Stimulated activated CD8-positive, alpha-beta memory T cell treated with anti-CD3 and anti-CD28 coated beads, Interleukin-2, amount 100 ng/mL, for 1 hour (primary cell): ENCODE data around the gene OR6S1.
"Not testable (repeated sequence)": the region's sequence is repeated elsewhere in the genome, so short reads cannot be mapped to it uniquely, and the experiment has no call there.

ENCODE experiments used
- DNase-seq, 2 donors: peaks; one replicate each; pipeline ENCODE4 v3.0.0-alpha.2; 2020; ENCODE audit warnings: low read depth in 2 of 2

OR6S1 gene

GRCh38 chr14:20668969-20669368 lies 27.5 kb upstream of the OR6S1 start:
- no peak for DNase-seq

DNA sequence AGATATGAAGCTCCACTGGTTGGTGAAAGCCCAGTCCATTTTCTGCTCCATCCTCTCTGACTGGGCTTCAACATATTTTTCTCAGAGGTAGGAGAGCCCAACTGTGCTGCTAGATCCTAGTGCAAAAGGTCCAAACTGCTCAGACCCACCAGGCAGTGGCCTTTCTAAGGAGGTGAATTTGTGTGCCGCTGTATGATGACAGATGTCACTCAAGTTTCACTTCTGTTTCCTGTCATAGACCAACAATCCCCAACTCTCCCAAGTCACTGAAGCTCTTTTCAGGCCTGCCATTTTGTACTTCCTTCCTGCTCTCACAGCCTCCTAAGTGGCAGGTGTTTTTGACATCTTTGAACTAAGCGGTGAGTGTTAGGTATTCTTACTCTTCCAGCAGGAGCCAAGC lies 26.5 kb upstream of the OR6S1 start:
- DNase-seq = no peak

DNA sequence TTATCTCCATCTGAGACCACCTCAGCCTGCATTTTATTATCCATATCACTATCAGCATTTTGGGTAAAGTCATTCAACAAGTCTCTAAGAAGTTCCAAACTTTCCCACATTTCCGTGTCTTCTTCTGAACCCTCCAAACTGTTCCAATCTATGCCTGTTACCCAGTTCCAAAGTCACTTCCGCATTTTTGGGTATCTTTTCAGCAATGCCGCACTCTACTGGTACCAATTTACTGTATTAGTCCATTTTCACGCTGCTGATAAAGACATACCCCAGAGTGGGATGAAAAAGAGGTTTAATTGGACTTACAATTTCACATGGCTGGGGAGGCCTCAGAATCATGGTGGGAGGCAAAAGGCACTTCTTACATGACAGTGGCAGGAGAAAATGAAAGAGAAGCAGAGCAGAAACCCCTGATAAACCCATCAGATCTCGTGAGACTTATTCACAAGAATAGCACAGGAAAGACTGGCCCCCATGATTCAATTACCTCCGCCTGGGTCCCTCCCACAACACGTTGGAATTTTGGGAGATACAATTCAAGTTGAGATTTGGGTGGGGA lies 25.0 kb upstream of the OR6S1 start:
- DNase-seq = not testable (repeated sequence)

GRCh38 chr14:20662968-20663732 lies 21.7 kb upstream of the OR6S1 start:
- peak; percentile 43 to 50 for DNase-seq

DNA sequence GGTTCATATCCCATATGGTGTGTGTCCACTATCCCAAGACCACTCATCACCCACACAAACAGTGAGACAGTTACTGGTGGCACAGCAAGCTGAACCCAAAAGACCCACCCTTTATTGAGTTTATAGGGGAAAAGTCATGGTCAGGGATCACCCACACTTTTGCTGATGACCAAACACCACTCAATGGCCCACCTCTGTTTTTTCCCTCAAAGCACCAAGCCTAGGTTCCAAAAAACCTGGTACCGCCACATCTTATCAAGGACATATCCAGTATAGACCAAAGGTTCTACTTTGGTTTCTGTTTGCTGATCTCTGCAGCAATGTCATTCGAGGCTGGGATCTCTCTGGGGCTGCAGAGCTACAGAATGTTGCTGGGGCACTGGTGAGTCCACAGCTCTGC lies 19.7 kb upstream of the OR6S1 start:
- DNase-seq = no peak

GRCh38 chr14:20659813-20660395 lies 18.4 kb upstream of the OR6S1 start:
- no peak for DNase-seq

- no peak for DNase-seq
These were observed 17.8 kb upstream of the OR6S1 start for GRCh38 chr14:20659336-20659735.

GRCh38 chr14:20658246-20658645 lies 16.8 kb upstream of the OR6S1 start:
- no peak for DNase-seq

DNA sequence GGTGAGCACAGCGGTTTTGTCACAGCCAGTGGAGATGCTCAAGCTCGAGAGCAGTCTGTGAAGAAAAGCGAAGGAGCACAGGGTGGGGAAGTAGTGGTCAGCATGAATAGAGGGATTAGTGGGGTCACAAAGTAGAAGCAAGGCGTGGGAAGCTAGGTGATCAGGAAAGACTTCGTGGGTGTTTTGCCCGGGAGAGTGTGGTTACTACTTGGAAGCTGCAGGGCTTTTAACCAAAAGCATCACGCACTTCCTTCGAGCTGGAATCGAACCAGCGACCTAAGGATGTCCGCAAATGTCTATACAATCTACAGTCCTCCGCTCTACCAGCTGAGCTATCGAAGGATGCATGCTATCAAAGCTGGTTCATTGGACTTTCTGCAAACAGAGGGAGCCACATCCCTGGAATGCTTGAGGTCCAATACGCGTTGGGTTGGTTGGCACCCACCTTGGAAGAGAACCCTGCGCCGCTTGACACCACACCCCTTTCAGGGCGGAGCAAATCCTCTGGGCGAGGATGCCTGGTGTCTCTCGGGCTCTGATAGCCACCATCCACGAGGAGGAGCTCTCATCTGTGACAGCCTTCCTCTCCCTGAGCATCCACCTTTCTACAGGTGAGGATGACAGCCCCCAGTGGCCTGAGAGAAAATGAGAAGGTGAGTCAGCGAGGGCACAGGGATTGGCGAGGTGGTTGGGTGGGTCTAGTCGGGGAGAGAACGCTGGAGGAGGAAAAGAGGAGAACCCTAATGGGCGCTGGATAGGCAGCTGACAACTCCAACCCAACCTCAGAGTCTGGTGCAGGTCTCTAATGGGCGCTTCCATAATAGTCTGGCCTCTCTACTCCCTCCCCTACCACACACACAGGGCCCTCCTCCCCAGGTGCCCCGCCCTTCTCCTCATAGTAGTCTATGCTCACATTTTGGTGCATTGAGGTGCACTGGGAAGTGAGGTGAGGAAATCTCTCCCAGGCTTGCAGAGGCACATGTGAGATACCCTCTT lies 16.0 kb upstream of the OR6S1 start:
- DNase-seq = no peak

DNA sequence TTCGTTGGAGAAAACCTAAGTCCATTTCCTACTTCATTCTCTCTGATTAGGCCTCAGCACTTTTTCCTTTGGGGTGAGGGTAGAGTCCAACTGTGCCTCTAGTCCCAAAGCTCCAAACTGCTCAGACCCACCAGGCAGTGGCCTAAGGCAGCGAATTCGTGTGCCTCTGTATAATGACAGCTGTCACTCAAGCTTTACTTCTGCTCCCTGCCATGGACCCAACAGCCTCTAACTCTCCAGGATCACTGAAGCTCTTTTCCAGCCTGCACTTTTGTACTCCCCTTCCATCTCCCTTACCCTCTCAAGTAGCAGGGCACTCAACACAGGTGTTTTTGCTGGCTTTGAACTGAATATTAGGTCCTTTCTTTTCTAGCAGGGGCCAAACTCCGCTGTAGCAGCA lies 14.8 kb upstream of the OR6S1 start:
- DNase-seq = no peak

DNA sequence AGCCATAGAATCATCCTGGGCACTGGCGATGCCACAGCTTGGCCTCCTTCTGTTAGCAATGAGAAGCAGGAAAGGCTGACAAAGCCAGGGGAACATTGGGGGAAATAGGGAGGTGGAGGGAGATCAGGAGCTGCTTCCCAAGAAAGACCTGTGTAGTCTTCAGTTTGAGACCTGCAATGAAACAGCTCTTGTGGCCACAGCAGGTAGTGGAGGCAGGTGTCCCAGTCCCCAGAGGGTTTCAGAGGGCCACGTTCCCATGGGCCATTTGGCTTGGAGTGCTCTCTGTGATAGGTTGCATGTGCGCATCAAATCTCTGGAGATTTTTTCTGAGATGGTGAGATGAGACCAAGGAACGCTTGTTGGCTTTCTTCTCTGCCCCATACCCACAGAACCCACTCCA lies 14.4 kb upstream of the OR6S1 start:
- no peak for DNase-seq

DNA sequence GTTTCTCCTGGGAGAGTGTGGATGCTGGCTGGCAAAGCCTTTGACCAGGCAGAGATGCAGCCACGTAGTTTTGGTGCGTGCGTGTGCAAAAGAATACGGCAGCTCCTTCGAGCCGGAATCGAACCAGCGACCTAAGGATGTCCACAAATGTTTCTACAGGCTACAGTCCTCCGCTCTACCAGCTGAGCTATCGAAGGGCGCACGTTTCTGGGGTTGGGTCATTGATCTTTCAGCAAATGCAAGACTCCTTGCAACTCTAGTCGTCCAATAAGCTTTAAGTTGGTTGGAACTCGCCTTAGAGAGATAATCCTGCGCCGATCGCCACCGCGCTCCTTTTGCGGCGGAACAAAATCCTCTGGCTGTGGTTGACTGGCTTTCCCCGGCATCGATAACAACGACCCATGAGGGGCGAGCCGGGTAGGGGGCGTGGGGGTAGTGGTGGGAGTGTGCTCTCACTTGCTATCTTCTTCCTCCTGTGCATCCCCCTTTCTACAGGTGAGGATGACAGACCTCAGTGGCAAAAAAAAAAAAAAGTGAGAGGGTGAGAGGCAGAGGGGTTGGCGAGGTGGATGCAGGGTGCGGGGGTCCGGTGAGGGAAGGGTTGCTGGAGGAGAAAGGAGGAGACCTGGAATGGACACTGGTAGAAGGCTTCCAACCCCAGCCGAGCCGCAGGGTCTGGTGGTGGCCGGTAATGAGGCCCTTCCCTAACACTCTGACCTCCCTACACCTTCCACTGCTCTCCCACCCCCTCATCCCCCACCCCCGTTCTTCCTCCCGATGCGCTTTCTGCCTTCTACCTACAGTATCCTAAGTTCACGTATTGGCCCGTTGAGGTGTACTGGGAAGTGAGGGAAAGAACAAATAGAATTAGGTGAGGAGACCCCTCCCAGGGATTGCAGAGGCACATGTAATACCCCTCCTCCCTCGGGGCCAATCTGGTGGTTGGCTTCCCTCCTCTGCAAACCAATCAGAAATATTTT lies 11.8 kb upstream of the OR6S1 start:
- DNase-seq = no peak

- DNase-seq = no peak
These were observed 4.0 kb upstream of the OR6S1 start for GRCh38 chr14:20645481-20645880.

DNA sequence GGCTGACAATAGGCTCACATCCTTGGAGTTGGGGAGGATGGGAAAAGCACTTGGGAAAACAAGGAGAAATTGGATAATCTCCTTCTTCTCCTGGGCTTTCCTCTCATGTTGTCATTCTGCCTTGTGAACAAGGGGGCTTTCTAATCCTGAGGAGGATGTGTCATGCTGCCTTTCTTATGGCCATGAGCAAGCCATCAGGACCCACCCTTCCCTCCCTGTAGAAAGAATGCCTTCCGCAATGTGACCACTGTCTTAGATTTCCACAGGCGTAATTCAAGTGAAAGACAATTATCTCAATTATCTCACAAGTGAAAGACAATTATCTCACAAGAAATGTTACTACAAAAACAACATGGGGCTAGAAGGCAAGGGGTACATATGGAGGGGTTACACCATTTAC lies 3.0 kb upstream of the OR6S1 start:
- no peak for DNase-seq

- not testable (repeated sequence) for DNase-seq
These were observed 1.3 kb upstream of the OR6S1 start for GRCh38 chr14:20642755-20643154.

GRCh38 chr14:20642182-20642581 lies 691 bp upstream of the OR6S1 start:
- no peak for DNase-seq

- no peak for DNase-seq
These were observed 8.4 kb downstream of the OR6S1 start for GRCh38 chr14:20632831-20633691.

DNA sequence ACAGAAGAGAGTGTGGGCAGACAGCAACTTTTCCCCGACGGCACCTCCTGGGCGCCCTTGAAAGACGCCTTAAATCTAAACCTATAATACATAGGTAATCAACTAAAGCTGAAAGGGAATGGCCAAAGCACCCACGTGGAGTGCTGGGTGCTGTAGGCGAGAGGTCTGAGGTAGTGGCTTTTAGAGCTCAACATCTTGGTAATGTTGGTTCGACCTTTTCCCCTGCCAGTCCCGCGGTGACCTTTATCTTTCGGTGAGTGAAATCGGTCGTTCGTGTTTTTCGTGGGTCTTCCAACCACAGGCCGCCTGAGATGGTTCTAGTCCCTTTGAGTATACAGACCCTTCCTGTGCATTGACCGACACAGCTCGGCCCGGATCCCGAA lies 9.1 kb downstream of the OR6S1 start:
- no peak for DNase-seq

DNA sequence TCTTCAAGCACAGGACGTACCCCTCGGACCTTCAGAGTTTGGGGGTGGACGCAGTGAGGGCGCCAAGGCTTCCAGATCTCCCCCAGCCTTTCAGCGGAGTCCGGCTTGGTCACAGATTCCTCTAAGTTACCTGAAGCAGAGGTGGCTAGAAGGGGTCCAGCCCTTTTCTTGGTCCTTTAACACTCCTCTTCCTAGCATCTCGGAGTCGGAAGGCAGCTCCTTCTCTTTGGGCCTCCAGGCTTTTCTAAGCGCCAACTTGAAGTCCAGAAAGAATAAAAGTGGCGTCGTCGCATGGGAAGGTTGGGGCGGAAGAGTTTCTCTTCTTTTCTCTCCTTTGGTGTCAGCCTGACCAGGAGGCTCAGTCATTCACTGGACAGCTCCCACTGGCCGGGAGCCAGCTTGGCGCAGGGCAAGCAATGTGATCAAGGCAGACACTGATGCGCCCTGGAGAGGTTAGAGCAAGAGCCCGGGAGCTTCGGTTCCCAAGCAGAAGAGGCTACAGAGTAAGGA lies 9.6 kb downstream of the OR6S1 start:
- no peak for DNase-seq
